ENCODE results near the gene KCNC1. TPM values are rescaled to one million over a fixed set of nuclear protein-coding genes. Genes with fewer than 3 reads are reported as not detected.
A peak's percentile ranks its signal among the peaks of the same experiment; 100 is the strongest.

The KCNC1 gene
- total RNA-seq, 1 donor from 2014 or later, result not detected

- H3K36me3 ChIP-seq, result no peaks in the 10 kb centered on the region
- H3K27me3 ChIP-seq, result no peaks in the 10 kb centered on the region
- H3K4me1 ChIP-seq, result no peaks in the 10 kb centered on the region
- H3K9me3 ChIP-seq, result no peaks in the 10 kb centered on the region
- H3K27ac ChIP-seq, result no peak overlapping the region
- intact Hi-C loops (cut with DNase I), result loop anchor here (10.0 kb wide), 1 partner anchor 214 kb away; no protein-coding TSS in a partner anchor
- DNase-seq (ENCODE audit: low spot score in 2 of 2), result no peak
- TF ChIP-seq CTCF (IDR thresholded peaks at IDR 0.05), result peak; percentile 30 to 47 (median 46)
- no peak overlapping the region for H3K4me3 ChIP-seq
Measured at GRCh38 chr11:17760102-17761029, 25.8 kb downstream of the KCNC1 start.

- intact Hi-C loops (cut with DNase I), result loop anchor here (10.0 kb wide), 1 partner anchor 212 kb away; no protein-coding TSS in a partner anchor
- DNase-seq (ENCODE audit: low spot score in 2 of 2), result no peak
- H3K4me1 ChIP-seq, result no peaks in the 10 kb centered on the region
- H3K9me3 ChIP-seq, result no peaks in the 10 kb centered on the region
- H3K4me3 ChIP-seq, result no peak overlapping the region
- H3K36me3 ChIP-seq, result no peaks in the 10 kb centered on the region
- no peaks in the 10 kb centered on the region for H3K27me3 ChIP-seq
- H3K27ac ChIP-seq, result no peak overlapping the region
- no peak for TF ChIP-seq CTCF (IDR thresholded peaks at IDR 0.05)
Measured at GRCh38 chr11:17762309-17762974, 27.9 kb downstream of the KCNC1 start.

- Histone ChIP-seq H3K9me3 (no peaks in the 10 kb centered on the region), H3K4me3 (no peak overlapping the region), H3K4me1 (no peaks in the 10 kb centered on the region), H3K27ac (no peak overlapping the region), H3K36me3 (no peaks in the 10 kb centered on the region), H3K27me3 (no peaks in the 10 kb centered on the region)
- intact Hi-C loops (cut with DNase I), result loop anchor here (10.0 kb wide), 1 partner anchor 212 kb away; no protein-coding TSS in a partner anchor
- TF ChIP-seq CTCF (IDR thresholded peaks at IDR 0.05), result no peak
- no peak for DNase-seq (ENCODE audit: low spot score in 2 of 2)
Measured at GRCh38 chr11:17763244-17763643, 28.7 kb downstream of the KCNC1 start.

- H3K36me3 ChIP-seq, result no peaks in the 10 kb centered on the region
- no peaks in the 10 kb centered on the region for H3K4me1 ChIP-seq
- no peaks in the 10 kb centered on the region for H3K27me3 ChIP-seq
- TF ChIP-seq CTCF (IDR thresholded peaks at IDR 0.05), result no peak
- H3K4me3 ChIP-seq, result no peak overlapping the region
- no peaks in the 10 kb centered on the region for H3K9me3 ChIP-seq
- DNase-seq (ENCODE audit: low spot score in 2 of 2), result no peak
- no peak overlapping the region for H3K27ac ChIP-seq
- intact Hi-C loops (cut with DNase I), result loop anchor here (10.0 kb wide), 1 partner anchor 211 kb away; no protein-coding TSS in a partner anchor
Measured at GRCh38 chr11:17763703-17764102, 29.1 kb downstream of the KCNC1 start.

GRCh38 chr11:17764446-17765218, 30.1 kb downstream of the KCNC1 start:
- TF ChIP-seq CTCF (IDR thresholded peaks at IDR 0.05), result no peak
- no peaks in the 10 kb centered on the region for H3K36me3 ChIP-seq
- H3K27ac ChIP-seq, result no peak overlapping the region
- H3K4me3 ChIP-seq, result no peak overlapping the region
- intact Hi-C loops (cut with DNase I), result loop anchor here (10.0 kb wide), 1 partner anchor 210 kb away; no protein-coding TSS in a partner anchor
- no peaks in the 10 kb centered on the region for H3K27me3 ChIP-seq
- H3K4me1 ChIP-seq, result no peaks in the 10 kb centered on the region
- DNase-seq (ENCODE audit: low spot score in 2 of 2), result no peak
- no peaks in the 10 kb centered on the region for H3K9me3 ChIP-seq

Data from ascending aorta (tissue), 2 donors.